GM21717 (cell line): Measurements from ENCODE around the gene NGDN.
A peak's percentile ranks its signal among the peaks of the same experiment; 100 is the strongest.
"Not testable (repeated sequence)": the region's sequence is repeated elsewhere in the genome, so short reads cannot be mapped to it uniquely, and the experiment has no call there.

Experiments used
- ATAC-seq: cut with Tn5 transposase; IDR thresholded peaks from one replicate; pipeline ENCODE4 v1.9.1; 2021; ENCODE audit warnings: mild to moderate bottlenecking, moderate library complexity; ENCODE audit not compliant: unreplicated experiment

NGDN gene

GRCh38 chr14:23438101-23438971 lies 31.2 kb upstream of the NGDN start:
- ATAC-seq, result no peak

GRCh38 chr14:23439107-23439835 lies 30.2 kb upstream of the NGDN start:
- ATAC-seq, result no peak

GRCh38 chr14:23441076-23441475 lies 28.4 kb upstream of the NGDN start:
- ATAC-seq, result no peak

GRCh38 chr14:23442721-23443356 lies 26.7 kb upstream of the NGDN start:
- ATAC-seq, result no peak

GRCh38 chr14:23443411-23443812 lies 26.1 kb upstream of the NGDN start:
- no peak for ATAC-seq

- ATAC-seq, result no peak
These were observed 25.6 kb upstream of the NGDN start for GRCh38 chr14:23443881-23444280.

- ATAC-seq, result no peak
These were observed 25.2 kb upstream of the NGDN start for GRCh38 chr14:23444314-23444713.

GRCh38 chr14:23445773-23446172 lies 23.7 kb upstream of the NGDN start:
- peak; percentile 49 for ATAC-seq

GRCh38 chr14:23446291-23446851 lies 23.1 kb upstream of the NGDN start:
- no peak for ATAC-seq

- ATAC-seq, result no peak
These were observed 21.8 kb upstream of the NGDN start for GRCh38 chr14:23447361-23448350.

GRCh38 chr14:23449314-23449713 lies 20.2 kb upstream of the NGDN start:
- ATAC-seq, result no peak

- ATAC-seq, result no peak
These were observed 19.1 kb upstream of the NGDN start for GRCh38 chr14:23450379-23450778.

GRCh38 chr14:23452237-23452636 lies 17.3 kb upstream of the NGDN start:
- no peak for ATAC-seq

- no peak for ATAC-seq
These were observed 15.1 kb upstream of the NGDN start for GRCh38 chr14:23454445-23454856.

GRCh38 chr14:23456883-23457586 lies 12.5 kb upstream of the NGDN start:
- not testable (repeated sequence) for ATAC-seq

- ATAC-seq, result no peak
These were observed 11.7 kb upstream of the NGDN start for GRCh38 chr14:23457587-23458445.

GRCh38 chr14:23460960-23461359 lies 8.5 kb upstream of the NGDN start:
- ATAC-seq, result no peak

GRCh38 chr14:23464700-23465099 lies 4.8 kb upstream of the NGDN start:
- no peak for ATAC-seq

GRCh38 chr14:23465261-23465660 lies 4.2 kb upstream of the NGDN start:
- ATAC-seq, result no peak
